H1 (cell line): ENCODE data around the gene GPR65. TPM values are rescaled to one million over a fixed set of nuclear protein-coding genes. Genes with fewer than 3 reads are reported as not detected.

Source experiments
- polyA plus RNA-seq, 7 experiments: library from polyadenylated mRNA; depleted of rRNA in 3 of 7; stranded (reverse) in 5 of 7; unstranded in 2 of 7; fragments of >200 nt in 5 of 7; fragments of 200-250 nt in 2 of 7; gene quantifications; 1 replicate in 5 of 7; 2 replicates in 1 of 7; 4 replicates in 1 of 7; pipeline versions ENCODE4 v1.2.1 to v1.2.3, GENCODE V29; 2011 to 2013; ENCODE audit warnings: missing spikeins in 2 of 7, mixed read lengths in 2 of 7
- total RNA-seq: library from RNA; stranded (reverse); fragmentation: NEBNext Ultra II Directional; extraction: Animal tissue kit (Norgen Biotek cat#: 25700); gene quantifications from 2 replicates; pipeline ENCODE4 v1.2.1, GENCODE V29; 2021
- TF ChIP-seq, protein P1 (sequence below): fragments of 300-600 bp; sonication (generic); IDR thresholded peaks from 2 replicates; pipeline ENCODE4 v1.7.1; 2012; ENCODE audit warnings: low read length, moderate library complexity, mild to moderate bottlenecking, inconsistent platforms; ENCODE audit not compliant: insufficient replicate concordance

Gene GPR65
- total and polyA plus RNA-seq, 2 of the 8 experiments (the other 6 are each of a cell fraction or from before 2014, with no cell fraction given): not detected

DNA sequence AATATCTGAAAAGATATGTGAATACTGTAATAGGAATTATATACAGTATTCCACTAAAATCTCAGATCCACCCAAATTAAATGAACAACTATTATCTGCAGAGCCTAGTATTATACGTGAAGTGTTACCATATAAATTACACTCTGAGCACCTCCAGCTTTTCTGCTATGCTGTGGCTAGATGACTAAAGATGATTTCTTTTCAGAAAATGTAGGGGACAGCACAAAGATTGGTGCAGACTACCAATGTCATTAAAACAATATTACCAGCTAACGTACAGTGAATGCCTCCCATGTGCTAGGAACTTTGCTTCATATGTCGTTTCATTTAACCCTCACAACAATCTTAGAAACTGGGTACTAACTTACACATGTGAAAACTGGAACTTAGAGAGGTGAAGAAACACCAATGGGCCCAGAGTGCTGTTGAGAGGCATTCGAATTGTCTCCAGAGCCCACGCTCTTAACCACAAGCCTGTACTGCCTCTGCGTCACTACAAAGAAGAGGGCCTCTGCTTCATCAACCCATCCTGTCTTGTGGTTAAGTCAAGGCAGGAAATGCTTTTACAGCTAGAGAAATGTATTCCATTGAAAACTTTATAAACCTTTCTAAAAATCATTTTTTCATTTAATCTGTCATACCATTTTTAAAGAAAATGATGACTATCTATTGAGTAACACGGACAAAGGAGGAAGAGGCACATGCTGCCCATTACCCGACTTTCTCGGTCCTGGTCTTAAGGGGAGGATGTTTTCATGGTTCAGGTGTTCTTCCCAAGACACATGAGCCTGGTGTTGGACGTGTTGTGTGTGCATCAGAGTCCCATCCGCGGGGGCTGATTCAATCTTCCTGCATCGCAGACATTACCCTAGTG is 1.3 kb downstream of the GPR65 start (continued):
- TF ChIP-seq, protein P1, sequence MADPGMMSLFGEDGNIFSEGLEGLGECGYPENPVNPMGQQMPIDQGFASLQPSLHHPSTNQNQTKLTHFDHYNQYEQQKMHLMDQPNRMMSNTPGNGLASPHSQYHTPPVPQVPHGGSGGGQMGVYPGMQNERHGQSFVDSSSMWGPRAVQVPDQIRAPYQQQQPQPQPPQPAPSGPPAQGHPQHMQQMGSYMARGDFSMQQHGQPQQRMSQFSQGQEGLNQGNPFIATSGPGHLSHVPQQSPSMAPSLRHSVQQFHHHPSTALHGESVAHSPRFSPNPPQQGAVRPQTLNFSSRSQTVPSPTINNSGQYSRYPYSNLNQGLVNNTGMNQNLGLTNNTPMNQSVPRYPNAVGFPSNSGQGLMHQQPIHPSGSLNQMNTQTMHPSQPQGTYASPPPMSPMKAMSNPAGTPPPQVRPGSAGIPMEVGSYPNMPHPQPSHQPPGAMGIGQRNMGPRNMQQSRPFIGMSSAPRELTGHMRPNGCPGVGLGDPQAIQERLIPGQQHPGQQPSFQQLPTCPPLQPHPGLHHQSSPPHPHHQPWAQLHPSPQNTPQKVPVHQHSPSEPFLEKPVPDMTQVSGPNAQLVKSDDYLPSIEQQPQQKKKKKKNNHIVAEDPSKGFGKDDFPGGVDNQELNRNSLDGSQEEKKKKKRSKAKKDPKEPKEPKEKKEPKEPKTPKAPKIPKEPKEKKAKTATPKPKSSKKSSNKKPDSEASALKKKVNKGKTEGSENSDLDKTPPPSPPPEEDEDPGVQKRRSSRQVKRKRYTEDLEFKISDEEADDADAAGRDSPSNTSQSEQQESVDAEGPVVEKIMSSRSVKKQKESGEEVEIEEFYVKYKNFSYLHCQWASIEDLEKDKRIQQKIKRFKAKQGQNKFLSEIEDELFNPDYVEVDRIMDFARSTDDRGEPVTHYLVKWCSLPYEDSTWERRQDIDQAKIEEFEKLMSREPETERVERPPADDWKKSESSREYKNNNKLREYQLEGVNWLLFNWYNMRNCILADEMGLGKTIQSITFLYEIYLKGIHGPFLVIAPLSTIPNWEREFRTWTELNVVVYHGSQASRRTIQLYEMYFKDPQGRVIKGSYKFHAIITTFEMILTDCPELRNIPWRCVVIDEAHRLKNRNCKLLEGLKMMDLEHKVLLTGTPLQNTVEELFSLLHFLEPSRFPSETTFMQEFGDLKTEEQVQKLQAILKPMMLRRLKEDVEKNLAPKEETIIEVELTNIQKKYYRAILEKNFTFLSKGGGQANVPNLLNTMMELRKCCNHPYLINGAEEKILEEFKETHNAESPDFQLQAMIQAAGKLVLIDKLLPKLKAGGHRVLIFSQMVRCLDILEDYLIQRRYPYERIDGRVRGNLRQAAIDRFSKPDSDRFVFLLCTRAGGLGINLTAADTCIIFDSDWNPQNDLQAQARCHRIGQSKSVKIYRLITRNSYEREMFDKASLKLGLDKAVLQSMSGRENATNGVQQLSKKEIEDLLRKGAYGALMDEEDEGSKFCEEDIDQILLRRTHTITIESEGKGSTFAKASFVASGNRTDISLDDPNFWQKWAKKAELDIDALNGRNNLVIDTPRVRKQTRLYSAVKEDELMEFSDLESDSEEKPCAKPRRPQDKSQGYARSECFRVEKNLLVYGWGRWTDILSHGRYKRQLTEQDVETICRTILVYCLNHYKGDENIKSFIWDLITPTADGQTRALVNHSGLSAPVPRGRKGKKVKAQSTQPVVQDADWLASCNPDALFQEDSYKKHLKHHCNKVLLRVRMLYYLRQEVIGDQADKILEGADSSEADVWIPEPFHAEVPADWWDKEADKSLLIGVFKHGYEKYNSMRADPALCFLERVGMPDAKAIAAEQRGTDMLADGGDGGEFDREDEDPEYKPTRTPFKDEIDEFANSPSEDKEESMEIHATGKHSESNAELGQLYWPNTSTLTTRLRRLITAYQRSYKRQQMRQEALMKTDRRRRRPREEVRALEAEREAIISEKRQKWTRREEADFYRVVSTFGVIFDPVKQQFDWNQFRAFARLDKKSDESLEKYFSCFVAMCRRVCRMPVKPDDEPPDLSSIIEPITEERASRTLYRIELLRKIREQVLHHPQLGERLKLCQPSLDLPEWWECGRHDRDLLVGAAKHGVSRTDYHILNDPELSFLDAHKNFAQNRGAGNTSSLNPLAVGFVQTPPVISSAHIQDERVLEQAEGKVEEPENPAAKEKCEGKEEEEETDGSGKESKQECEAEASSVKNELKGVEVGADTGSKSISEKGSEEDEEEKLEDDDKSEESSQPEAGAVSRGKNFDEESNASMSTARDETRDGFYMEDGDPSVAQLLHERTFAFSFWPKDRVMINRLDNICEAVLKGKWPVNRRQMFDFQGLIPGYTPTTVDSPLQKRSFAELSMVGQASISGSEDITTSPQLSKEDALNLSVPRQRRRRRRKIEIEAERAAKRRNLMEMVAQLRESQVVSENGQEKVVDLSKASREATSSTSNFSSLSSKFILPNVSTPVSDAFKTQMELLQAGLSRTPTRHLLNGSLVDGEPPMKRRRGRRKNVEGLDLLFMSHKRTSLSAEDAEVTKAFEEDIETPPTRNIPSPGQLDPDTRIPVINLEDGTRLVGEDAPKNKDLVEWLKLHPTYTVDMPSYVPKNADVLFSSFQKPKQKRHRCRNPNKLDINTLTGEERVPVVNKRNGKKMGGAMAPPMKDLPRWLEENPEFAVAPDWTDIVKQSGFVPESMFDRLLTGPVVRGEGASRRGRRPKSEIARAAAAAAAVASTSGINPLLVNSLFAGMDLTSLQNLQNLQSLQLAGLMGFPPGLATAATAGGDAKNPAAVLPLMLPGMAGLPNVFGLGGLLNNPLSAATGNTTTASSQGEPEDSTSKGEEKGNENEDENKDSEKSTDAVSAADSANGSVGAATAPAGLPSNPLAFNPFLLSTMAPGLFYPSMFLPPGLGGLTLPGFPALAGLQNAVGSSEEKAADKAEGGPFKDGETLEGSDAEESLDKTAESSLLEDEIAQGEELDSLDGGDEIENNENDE: no peak
